GM12878 (cell line): ENCODE data around the gene NPS. TPM values are rescaled to one million over a fixed set of nuclear protein-coding genes. Genes with fewer than 3 reads are reported as not detected.

Experiments
- ATAC-seq: fragments of 200-7000 bp; cut with Tn5 transposase; 3 replicates; pipeline ENCODE4 v1.9.1; 2020; ENCODE audit warnings: mild to moderate bottlenecking, moderate library complexity
- BruUV-seq: library from RNA; stranded (reverse); fragments of 400-500 nt; replicated peaks from 2 replicates; lab custom pipeline; 2021; lab: Mats Ljungman, UMichigan
- CTCF ChIA-PET: fragments of 300-600 bp; sonication (Branson Sonifier 250); formaldehyde crosslinking; extraction: SDS; loops from one replicate; lab custom pipeline; 2021; ENCODE audit warnings: inconsistent platforms; lab: Yijun Ruan, JAX
- POLR2A ChIA-PET: fragments of 350-600 bp; formaldehyde crosslinking; extraction: SDS; loops from one replicate; lab custom pipeline; 2021; ENCODE audit warnings: inconsistent platforms; lab: Charles Lee
- RAD21 ChIA-PET: fragments of 300-600 bp; sonication (Branson Sonifier 250); formaldehyde crosslinking; loops from one replicate; lab custom pipeline; 2023; ENCODE audit warnings: antibody characterized with exemption; ENCODE audit not compliant: unreplicated experiment; lab: Charles Lee
- SMC1A ChIA-PET: fragments of 300-600 bp; sonication (Branson Sonifier 250); formaldehyde crosslinking; loops from one replicate; lab custom pipeline; 2023; ENCODE audit not compliant: unreplicated experiment, uncharacterized antibody; lab: Charles Lee
- DNase-seq: peaks from one replicate; pipeline ENCODE4 v3.0.0-alpha.2; 2011; ENCODE audit warnings: low read depth, low spot score
- FAIRE-seq: peaks from 3 replicates; lab custom pipeline; 2011; peaks lifted over from hg19 to GRCh38; lab: Jason Lieb, UNC
- H2AFZ ChIP-seq: 2 replicates; pipeline ENCODE4 v1.6.0; 2011; ENCODE audit warnings: low read depth, low read length, control low read depth; ENCODE audit not compliant: control insufficient read depth
- H3K27ac ChIP-seq: 2 replicates; pipeline ENCODE4 v1.5.1; 2011; ENCODE audit warnings: control low read depth; ENCODE audit not compliant: control insufficient read depth, insufficient read depth
- H3K27me3 ChIP-seq, 2 experiments: replicated peaks in 1 of 2; 2 replicates each; pipeline versions ENCODE4 v1.6.0 to v1.6.1; 2011; ENCODE audit warnings: low read length in 1 of 2; ENCODE audit not compliant: control insufficient read depth in 2 of 2, insufficient read depth in 2 of 2
- H3K36me3 ChIP-seq, 2 experiments: 2 replicates each; pipeline ENCODE4 v1.5.1; 2011; ENCODE audit warnings: low read length in 1 of 2; ENCODE audit not compliant: control insufficient read depth in 2 of 2, insufficient read depth in 2 of 2
- H3K4me1 ChIP-seq: 2 replicates; pipeline ENCODE4 v1.6.1; 2011; ENCODE audit warnings: mild to moderate bottlenecking, low read length, moderate library complexity, mixed read lengths; ENCODE audit not compliant: control insufficient read depth, insufficient read depth
- H3K4me2 ChIP-seq: 2 replicates; pipeline ENCODE4 v1.6.0; 2011; ENCODE audit warnings: control low read depth; ENCODE audit not compliant: control insufficient read depth, insufficient read depth
- H3K4me3 ChIP-seq: fragments of 200-600 bp; sonication (generic); 2 replicates; pipeline ENCODE4 v1.5.1; 2016
- H3K79me2 ChIP-seq: 2 replicates; pipeline ENCODE4 v1.6.0; 2011; ENCODE audit warnings: low read length; ENCODE audit not compliant: control insufficient read depth, insufficient read depth
- H3K9ac ChIP-seq: 2 replicates; pipeline ENCODE4 v1.8.0; 2011; ENCODE audit warnings: low read length, control low read depth, mixed read lengths; ENCODE audit not compliant: control insufficient read depth, insufficient read depth
- H3K9me3 ChIP-seq: replicated peaks from 3 replicates; pipeline ENCODE4 v1.5.1; 2011; ENCODE audit warnings: mild to moderate bottlenecking, low read length; ENCODE audit not compliant: control insufficient read depth, insufficient read depth
- H4K20me1 ChIP-seq: 2 replicates; pipeline ENCODE4 v1.6.0; 2011; ENCODE audit not compliant: control insufficient read depth, insufficient read depth
- ATF2 ChIP-seq: IDR thresholded peaks from 2 replicates; pipeline ENCODE4 v1.6.1; 2012; ENCODE audit warnings: low read length, inconsistent platforms
- CHD1 ChIP-seq: IDR thresholded peaks from 2 replicates; pipeline ENCODE4 v1.6.1; 2012; ENCODE audit warnings: low read depth, low read length, improper control_type of control experiment
- FOS ChIP-seq: IDR thresholded peaks from 3 replicates; pipeline ENCODE4 v1.6.1; 2011; ENCODE audit warnings: borderline replicate concordance; ENCODE audit not compliant: insufficient read length; ENCODE audit errors: extremely low read depth
- GABPA ChIP-seq: IDR thresholded peaks from 2 replicates; pipeline ENCODE4 v1.6.1; 2014; ENCODE audit warnings: antibody characterized with exemption, low read depth, mild to moderate bottlenecking, inconsistent platforms
- HCFC1 ChIP-seq: fragments of 150-350 bp; IDR thresholded peaks from 2 replicates; pipeline ENCODE4 v1.6.1; 2014; ENCODE audit warnings: low read length
- HDAC2 ChIP-seq: fragments of 200-600 bp; sonication (generic); IDR thresholded peaks from 2 replicates; pipeline ENCODE4 v1.6.1; 2017
- HDAC6 ChIP-seq: fragments of 200-600 bp; sonication (generic); IDR thresholded peaks from one replicate; pipeline ENCODE4 v1.8.0; 2017; ENCODE audit warnings: antibody characterized with exemption; ENCODE audit not compliant: unreplicated experiment
- HDGF ChIP-seq: fragments of 450-650 bp; IDR thresholded peaks from 2 replicates; pipeline ENCODE4 v1.6.1; 2016; ENCODE audit warnings: antibody characterized with exemption
- JUNB ChIP-seq: IDR thresholded peaks from 2 replicates; pipeline ENCODE4 v1.6.1; 2016; ENCODE audit warnings: antibody characterized with exemption, mild to moderate bottlenecking
- NR2C2 ChIP-seq: IDR thresholded peaks from 2 replicates; pipeline ENCODE4 v1.6.1; 2011; ENCODE audit warnings: borderline replicate concordance, low read depth; ENCODE audit not compliant: control insufficient read depth, insufficient read length
- SIN3A ChIP-seq: IDR thresholded peaks from 2 replicates; pipeline ENCODE4 v1.6.1; 2012; ENCODE audit warnings: low read depth, low read length, improper control_type of control experiment
- STAT1 ChIP-seq: fragments of 450-650 bp; conservative IDR thresholded peaks from 2 replicates; pipeline ENCODE4 v1.6.1; 2014; ENCODE audit warnings: antibody characterized with exemption, mild to moderate bottlenecking
- WRNIP1 ChIP-seq: IDR thresholded peaks from 2 replicates; pipeline ENCODE4 v1.6.1; 2011; ENCODE audit warnings: low read depth, low read length, improper control_type of control experiment, borderline replicate concordance
- ZNF622 ChIP-seq: fragments of 450-650 bp; IDR thresholded peaks from 2 replicates; pipeline ENCODE4 v1.6.1; 2017; ENCODE audit warnings: mild to moderate bottlenecking, inconsistent platforms
- WGBS: methylation state at CpG from one replicate; pipeline ENCODE4 v1.1.6; 2016; ENCODE audit warnings: low lambda C conversion rate; ENCODE audit not compliant: insufficient replicate concordance, insufficient coverage; ENCODE audit errors: missing lambda C conversion rate; 5-methylcytosine and 5-hydroxymethylcytosine counted together
- in situ Hi-C: fragments of 300-500 bp; cut with MboI; formaldehyde crosslinking; loops from 9 replicates; pipeline ENCODE4 v1.14.3; 2018; ENCODE audit warnings: mixed read lengths
- intact Hi-C: fragments of 100-400 bp; cut with micrococcal nuclease; formaldehyde crosslinking; loops from one replicate; pipeline ENCODE4 v1.14.2; 2022; ENCODE audit not compliant: unreplicated experiment
- polyA plus RNA-seq, 11 experiments: library from polyadenylated mRNA; depleted of rRNA in 4 of 11; unstranded in 6 of 11; stranded (reverse) in 5 of 11; fragments of >200 nt; fragmentation: Nextera tagmentation in 4 of 11; fragmentation: Illumina TruSeq in 1 of 11; extraction: Ambion mirVana in 4 of 11; extraction: Trizol in 1 of 11; gene quantifications; 1 replicate in 1 of 11; 2 replicates in 10 of 11; pipeline versions ENCODE4 v1.2.1 to v1.2.3, GENCODE V29; 2011 to 2016; ENCODE audit warnings: inconsistent platforms in 2 of 11, missing spikeins in 2 of 11, low read depth in 1 of 11
- total RNA-seq, 4 experiments: library from RNA; depleted of rRNA in 3 of 4; stranded (reverse); fragments of >200 nt in 3 of 4; fragmentation: Illumina TruSeq in 1 of 4; extraction: Trizol in 1 of 4; gene quantifications; 2 replicates each; pipeline versions ENCODE4 v1.2.1 to v1.2.3, GENCODE V29; 2013 to 2021
- TF ChIP-seq, protein P1 (sequence below): fragments of 450-650 bp; IDR thresholded peaks from 2 replicates; pipeline ENCODE4 v1.6.1; 2017; ENCODE audit warnings: mild to moderate bottlenecking

The NPS gene
- total and polyA plus RNA-seq, 10 of the 15 experiments (the other 5 are each of a cell fraction or from before 2014, with no cell fraction given) = not detected

GRCh38 chr10:127527891-127528290, 21.2 kb upstream of the NPS start:
- no peak overlapping the region for H3K4me3 ChIP-seq
- no peaks in the 10 kb centered on the region for H3K27me3 ChIP-seq
- H3K9ac ChIP-seq = no peak overlapping the region
- H3K36me3 ChIP-seq = no peaks in the 10 kb centered on the region
- in situ Hi-C loops (no loop called here), intact Hi-C loops (no loop called here)
- no peaks in the 10 kb centered on the region for H3K4me1 ChIP-seq
- no TSS peak for BruUV-seq
- TF ChIP-seq HCFC1 (no peak), NR2C2 (no peak), ATF2 (no peak), STAT1 (no peak), GABPA (no peak), JUNB (no peak), HDAC6 (no peak), FOS (no peak)
- DNase-seq (no peak), FAIRE-seq (no peak), ATAC-seq (no peak)
- H3K4me2 ChIP-seq = no peak overlapping the region
- H3K27ac ChIP-seq = no peak overlapping the region
- H3K79me2 ChIP-seq = no peaks in the 10 kb centered on the region
- no peaks in the 10 kb centered on the region for H3K9me3 ChIP-seq
- H4K20me1 ChIP-seq = no peaks in the 10 kb centered on the region
- 17% methylated on average over 8 of the region's 8 CpGs for WGBS
- ChIA-PET SMC1A (no interaction called here), POLR2A (no interaction called here), CTCF (no interaction called here), RAD21 (no interaction called here)
- H2AFZ ChIP-seq = no peak overlapping the region

- ChIA-PET CTCF (interaction anchor here (0.7 kb wide), 1 partner anchor 18 kb away, joined by 3 read pairs; no protein-coding TSS in a partner anchor), POLR2A (no interaction called here), RAD21 (no interaction called here), SMC1A (no interaction called here)
- FAIRE-seq = no peak
- intact Hi-C loops = no loop called here
- no peak for DNase-seq
- no peaks in the 10 kb centered on the region for H3K79me2 ChIP-seq
- H3K27me3 ChIP-seq = no peaks in the 10 kb centered on the region
- no TSS peak for BruUV-seq
- no peak overlapping the region for H3K27ac ChIP-seq
- in situ Hi-C loops = no loop called here
- WGBS = 30% methylated on average over 6 of the region's 6 CpGs
- no peaks in the 10 kb centered on the region for H3K36me3 ChIP-seq
- no peaks in the 10 kb centered on the region for H3K9me3 ChIP-seq
- H3K4me3 ChIP-seq = no peak overlapping the region
- no peaks in the 10 kb centered on the region for H3K4me1 ChIP-seq
- no peak overlapping the region for H3K4me2 ChIP-seq
- no peak overlapping the region for H3K9ac ChIP-seq
- no peaks in the 10 kb centered on the region for H4K20me1 ChIP-seq
- no peak overlapping the region for H2AFZ ChIP-seq
- no peak for ATAC-seq
- TF ChIP-seq CHD1 (no peak), ZNF622 (no peak), HDAC2 (no peak), HDGF (no peak), FOS (no peak), SIN3A (no peak), WRNIP1 (no peak)
- TF ChIP-seq, protein P1, sequence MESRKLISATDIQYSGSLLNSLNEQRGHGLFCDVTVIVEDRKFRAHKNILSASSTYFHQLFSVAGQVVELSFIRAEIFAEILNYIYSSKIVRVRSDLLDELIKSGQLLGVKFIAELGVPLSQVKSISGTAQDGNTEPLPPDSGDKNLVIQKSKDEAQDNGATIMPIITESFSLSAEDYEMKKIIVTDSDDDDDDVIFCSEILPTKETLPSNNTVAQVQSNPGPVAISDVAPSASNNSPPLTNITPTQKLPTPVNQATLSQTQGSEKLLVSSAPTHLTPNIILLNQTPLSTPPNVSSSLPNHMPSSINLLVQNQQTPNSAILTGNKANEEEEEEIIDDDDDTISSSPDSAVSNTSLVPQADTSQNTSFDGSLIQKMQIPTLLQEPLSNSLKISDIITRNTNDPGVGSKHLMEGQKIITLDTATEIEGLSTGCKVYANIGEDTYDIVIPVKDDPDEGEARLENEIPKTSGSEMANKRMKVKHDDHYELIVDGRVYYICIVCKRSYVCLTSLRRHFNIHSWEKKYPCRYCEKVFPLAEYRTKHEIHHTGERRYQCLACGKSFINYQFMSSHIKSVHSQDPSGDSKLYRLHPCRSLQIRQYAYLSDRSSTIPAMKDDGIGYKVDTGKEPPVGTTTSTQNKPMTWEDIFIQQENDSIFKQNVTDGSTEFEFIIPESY = no peak
These were observed 16.9 kb upstream of the NPS start for GRCh38 chr10:127532193-127532592.
